GM08714 (cell line): ENCODE data around the gene DSCAM.

ENCODE experiments used
- H3K4me3 ChIP-seq: fragments of 200-500 bp; sonication (Bioruptor generic); 2 replicates; pipeline ENCODE4 v1.5.1; 2014; ENCODE audit warnings: mild to moderate bottlenecking, low read length, inconsistent platforms
- ZNF274 ChIP-seq: IDR thresholded peaks from 2 replicates; pipeline ENCODE4 v1.6.1; 2012; ENCODE audit warnings: mild to moderate bottlenecking, low read depth, low read length

Gene DSCAM

GRCh38 chr21:40381111-40381510, 465.8 kb downstream of the DSCAM start:
- H3K4me3 ChIP-seq = no peak overlapping the region
- TF ChIP-seq ZNF274 = no peak

GRCh38 chr21:40379881-40380810, 466.8 kb downstream of the DSCAM start:
- H3K4me3 ChIP-seq = no peak overlapping the region

GRCh38 chr21:40377135-40377534, 469.8 kb downstream of the DSCAM start:
- no peak overlapping the region for H3K4me3 ChIP-seq
- TF ChIP-seq ZNF274 = no peak

More at GRCh38 chr21:40379881-40380810, 466.8 kb downstream of the DSCAM start:
- no peak for TF ChIP-seq ZNF274

DNA sequence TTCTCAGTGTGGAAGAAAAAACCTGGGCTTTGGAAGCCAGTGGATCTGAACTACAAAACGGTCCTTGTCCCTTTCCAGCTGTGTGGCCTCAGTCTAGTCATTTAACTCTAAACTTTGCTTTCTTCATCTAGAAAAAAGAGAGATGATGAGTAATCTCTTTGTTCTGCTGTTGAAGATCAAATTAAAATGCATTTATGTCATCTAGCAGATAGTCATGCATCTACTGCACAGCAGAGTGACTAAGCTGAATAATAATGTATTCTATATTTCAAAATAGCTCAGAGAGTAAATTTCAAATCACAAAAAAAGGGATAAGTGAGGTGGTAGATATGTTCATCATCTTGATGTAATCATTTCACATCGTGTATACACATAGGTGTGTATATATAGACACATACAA, 473.2 kb downstream of the DSCAM start:
- TF ChIP-seq ZNF274 = no peak
- H3K4me3 ChIP-seq = no peak overlapping the region

DNA sequence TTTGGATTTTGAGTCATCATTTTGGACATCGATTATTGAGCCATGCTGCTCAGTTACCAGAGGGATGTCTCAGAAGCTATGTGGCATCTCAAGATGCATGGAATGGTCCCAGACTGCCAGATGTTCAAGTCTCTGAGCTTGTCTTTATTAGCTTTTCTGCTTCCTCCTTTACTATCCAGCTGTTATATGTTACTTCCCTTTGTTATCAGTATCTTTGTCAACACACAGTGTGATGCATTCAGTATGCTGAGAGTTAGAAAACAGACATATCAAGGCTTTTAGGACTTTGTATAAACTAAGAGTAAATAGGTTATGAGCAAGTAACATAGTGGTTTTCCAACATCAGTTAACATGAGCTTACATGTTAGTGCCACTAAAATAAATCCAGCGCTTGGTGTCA, 474.5 kb downstream of the DSCAM start:
- TF ChIP-seq ZNF274 = no peak
- H3K4me3 ChIP-seq = no peak overlapping the region

GRCh38 chr21:40371329-40371728, 475.6 kb downstream of the DSCAM start:
- no peak overlapping the region for H3K4me3 ChIP-seq
- no peak for TF ChIP-seq ZNF274

GRCh38 chr21:40356644-40357043, 490.3 kb downstream of the DSCAM start:
- H3K4me3 ChIP-seq = no peak overlapping the region
- no peak for TF ChIP-seq ZNF274

DNA sequence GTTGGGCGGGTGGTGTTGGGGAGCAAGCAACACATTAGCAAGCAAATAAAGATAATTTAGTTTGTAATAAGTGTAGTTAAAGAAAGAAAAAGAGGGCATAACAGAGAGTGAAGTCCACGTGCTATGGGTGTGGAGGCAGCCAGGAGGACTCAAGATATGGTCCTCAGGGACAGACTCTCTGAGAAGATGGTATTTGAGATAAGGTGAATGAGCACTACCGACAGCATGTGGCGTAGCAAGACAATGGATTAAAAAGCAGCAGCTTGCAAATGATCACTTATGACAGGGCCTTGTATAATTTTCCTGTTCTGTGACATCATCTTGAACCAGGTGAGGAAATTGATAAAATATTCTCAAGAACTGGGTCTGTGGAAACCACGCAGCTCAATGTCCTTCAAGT, 491.9 kb downstream of the DSCAM start:
- H3K4me3 ChIP-seq = no peak overlapping the region
- TF ChIP-seq ZNF274 = no peak

DNA sequence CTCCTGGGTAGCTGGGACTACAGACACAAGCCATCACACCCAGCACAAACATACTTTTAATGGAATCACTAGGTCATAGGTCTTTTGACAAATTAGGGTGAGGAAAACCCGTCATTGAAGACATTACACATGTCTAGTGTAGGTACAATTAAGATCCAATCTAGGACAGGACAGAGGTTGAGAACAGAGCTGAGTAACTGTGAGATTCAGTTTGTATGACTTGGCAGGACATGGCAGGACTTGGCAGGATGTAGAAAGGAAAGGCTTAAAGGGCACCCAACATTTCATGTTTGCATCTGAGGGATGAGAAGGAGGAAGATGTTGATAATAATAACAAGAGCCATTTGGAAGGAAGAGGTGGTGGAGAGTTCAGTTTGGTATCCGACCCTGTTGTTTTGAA, 496.0 kb downstream of the DSCAM start:
- no peak overlapping the region for H3K4me3 ChIP-seq
- TF ChIP-seq ZNF274 = no peak

DNA sequence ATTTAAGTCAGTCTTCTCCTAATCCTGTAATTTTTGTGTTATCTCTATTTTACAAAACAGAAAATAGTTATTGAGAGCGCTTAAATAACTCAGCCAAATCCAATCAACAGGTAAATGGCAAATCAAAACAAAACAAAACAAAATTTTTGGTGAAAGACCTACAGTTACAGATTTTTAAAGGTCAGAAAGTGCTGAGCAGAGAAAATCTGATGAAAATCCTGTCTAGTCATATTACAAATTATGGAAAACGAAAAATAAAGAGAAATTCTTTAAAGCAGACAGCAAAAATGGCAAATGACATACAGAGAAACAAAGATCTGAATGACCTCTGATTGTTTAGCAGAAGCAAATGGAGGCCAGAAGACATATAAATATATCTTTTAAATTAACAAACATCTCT, 497.4 kb downstream of the DSCAM start:
- no peak for TF ChIP-seq ZNF274
- H3K4me3 ChIP-seq = no peak overlapping the region

DNA sequence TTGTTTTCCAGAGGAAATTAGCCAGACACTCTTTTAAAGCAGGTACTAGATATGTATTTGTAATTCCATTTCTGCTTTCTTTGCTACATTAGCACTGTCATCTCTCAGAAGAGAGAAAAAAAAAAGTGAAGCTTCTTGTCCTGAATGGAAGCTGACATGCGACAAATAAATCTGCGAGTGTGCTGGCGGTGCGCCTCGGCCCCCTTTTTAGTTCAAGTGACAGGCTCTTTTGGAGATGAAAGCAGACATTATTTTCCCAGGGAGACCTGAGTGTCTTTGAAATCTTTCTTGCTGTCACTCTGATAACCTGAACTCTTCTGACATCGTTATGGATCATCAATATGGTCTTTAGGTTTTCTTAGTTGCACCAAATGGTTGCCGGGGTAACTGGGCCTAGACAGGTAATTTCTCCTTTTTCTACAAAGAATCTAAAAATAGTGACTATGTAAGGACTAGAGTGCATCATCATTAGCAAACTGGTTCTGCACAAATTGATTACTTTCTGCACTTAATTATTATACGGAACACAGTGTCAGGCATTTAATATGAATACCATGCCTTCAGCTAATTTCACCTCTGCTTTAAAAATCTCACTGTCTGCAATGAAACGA, 501.1 kb downstream of the DSCAM start:
- TF ChIP-seq ZNF274 = no peak
- no peak overlapping the region for H3K4me3 ChIP-seq

DNA sequence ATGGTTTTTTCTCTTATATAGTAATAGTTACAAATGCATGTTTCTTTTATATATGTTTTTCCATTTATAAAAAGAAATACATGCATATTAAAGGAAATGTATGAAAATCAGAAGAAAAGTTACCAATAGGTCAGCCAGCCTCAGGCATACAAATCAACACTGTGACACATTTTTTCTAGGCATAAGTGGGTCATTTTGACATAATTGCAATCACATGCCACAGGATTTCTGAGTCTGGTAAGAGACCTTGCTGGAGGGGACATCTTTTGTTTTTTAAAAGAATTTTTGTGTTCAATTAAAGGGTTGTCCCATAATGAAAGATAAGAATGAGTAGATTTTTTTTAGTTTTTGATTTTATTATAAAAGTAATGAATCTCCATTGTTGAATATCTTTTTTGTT, 506.6 kb downstream of the DSCAM start:
- no peak overlapping the region for H3K4me3 ChIP-seq
- no peak for TF ChIP-seq ZNF274

- no peak for TF ChIP-seq ZNF274
- H3K4me3 ChIP-seq = no peak overlapping the region
Observed at GRCh38 chr21:40339050-40339449, 507.9 kb downstream of the DSCAM start.

DNA sequence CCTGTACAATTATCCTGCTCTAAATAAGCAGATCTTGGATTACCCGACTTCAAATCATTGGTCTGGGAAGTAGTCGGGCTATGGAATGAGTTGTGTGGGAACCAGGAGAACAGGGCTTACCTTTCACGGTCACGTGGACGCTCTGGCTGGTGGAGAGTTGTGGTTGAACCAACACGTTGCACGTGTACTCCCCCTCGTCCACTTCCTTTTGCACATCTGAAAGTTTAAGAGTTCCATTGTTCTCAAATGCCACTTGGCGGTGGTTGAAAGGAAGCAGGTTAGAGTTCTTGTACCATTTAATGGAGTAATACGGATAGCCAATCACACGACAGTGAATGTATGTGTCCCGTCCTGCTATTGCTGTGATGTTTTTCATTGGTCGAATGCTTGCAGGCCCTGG, 509.0 kb downstream of the DSCAM start:
- TF ChIP-seq ZNF274 = no peak

GRCh38 chr21:40335704-40336103, 511.3 kb downstream of the DSCAM start:
- TF ChIP-seq ZNF274 = no peak
- H3K4me3 ChIP-seq = no peak overlapping the region

More for the DNA sequence above, 509.0 kb downstream of the DSCAM start:
- H3K4me3 ChIP-seq = no peak overlapping the region

- H3K4me3 ChIP-seq = no peak overlapping the region
- no peak for TF ChIP-seq ZNF274
Observed at GRCh38 chr21:40334159-40334558, 512.8 kb downstream of the DSCAM start.
